HCEC 1CT (cell line): Measurements from ENCODE around the gene PIK3C2A.
"Not testable (repeated sequence)": the region's sequence is repeated elsewhere in the genome, so short reads cannot be mapped to it uniquely, and the experiment has no call there.

Source experiments
- DNase-seq: peaks from one replicate; pipeline ENCODE4 v3.0.0-alpha.2; 2017

Gene PIK3C2A, protein sequence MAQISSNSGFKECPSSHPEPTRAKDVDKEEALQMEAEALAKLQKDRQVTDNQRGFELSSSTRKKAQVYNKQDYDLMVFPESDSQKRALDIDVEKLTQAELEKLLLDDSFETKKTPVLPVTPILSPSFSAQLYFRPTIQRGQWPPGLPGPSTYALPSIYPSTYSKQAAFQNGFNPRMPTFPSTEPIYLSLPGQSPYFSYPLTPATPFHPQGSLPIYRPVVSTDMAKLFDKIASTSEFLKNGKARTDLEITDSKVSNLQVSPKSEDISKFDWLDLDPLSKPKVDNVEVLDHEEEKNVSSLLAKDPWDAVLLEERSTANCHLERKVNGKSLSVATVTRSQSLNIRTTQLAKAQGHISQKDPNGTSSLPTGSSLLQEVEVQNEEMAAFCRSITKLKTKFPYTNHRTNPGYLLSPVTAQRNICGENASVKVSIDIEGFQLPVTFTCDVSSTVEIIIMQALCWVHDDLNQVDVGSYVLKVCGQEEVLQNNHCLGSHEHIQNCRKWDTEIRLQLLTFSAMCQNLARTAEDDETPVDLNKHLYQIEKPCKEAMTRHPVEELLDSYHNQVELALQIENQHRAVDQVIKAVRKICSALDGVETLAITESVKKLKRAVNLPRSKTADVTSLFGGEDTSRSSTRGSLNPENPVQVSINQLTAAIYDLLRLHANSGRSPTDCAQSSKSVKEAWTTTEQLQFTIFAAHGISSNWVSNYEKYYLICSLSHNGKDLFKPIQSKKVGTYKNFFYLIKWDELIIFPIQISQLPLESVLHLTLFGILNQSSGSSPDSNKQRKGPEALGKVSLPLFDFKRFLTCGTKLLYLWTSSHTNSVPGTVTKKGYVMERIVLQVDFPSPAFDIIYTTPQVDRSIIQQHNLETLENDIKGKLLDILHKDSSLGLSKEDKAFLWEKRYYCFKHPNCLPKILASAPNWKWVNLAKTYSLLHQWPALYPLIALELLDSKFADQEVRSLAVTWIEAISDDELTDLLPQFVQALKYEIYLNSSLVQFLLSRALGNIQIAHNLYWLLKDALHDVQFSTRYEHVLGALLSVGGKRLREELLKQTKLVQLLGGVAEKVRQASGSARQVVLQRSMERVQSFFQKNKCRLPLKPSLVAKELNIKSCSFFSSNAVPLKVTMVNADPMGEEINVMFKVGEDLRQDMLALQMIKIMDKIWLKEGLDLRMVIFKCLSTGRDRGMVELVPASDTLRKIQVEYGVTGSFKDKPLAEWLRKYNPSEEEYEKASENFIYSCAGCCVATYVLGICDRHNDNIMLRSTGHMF (N-terminal part only)

DNA sequence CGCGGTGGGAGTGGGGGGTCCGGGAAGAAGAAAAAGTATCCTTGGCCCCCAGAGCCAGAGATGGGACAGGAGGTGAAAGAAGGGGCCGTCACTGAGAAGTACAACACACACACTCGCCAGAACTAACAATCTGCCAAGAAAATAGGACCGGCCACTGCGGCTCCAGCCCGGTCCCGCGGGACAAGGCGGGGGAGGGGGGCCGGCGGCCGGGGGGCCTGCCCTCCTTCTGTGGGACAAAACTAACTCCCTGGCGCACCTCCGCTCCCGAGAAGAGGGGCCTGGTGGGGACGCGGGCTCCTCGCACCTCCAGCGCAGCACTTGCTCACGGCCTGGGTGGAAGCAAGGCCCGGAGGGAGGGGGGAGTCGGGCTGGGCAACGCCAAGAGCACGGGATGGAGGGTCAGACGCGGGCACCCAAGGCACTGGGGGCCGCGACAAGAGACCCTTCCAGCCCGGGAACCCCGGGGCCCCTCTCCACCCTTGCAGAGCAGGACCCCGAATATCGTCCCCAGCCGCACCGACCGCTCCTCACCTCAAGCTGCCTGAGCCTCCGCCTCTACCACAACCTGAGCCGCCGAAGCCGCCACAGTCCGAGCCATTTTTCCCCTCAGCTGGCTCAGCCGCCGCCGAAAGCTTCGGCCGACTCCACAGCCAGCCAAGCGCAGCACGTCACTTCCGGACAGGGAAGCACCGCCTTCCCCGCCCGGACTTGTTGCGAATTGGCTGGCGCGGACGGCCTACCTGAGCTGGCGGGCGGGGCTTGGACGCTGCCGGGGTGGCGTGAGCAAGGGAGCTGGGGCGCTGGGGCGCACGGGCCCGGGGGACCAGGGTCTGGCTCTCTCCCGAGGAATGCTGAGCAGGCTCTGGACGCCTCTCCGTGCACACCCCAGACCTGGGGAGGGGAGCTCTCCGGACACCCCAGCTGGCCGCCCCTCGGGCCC lies at the start of gene PIK3C2A:
PIK3C2A (minus strand) TSS at position 670 of the 940 bp plus-strand sequence. CDS start 38,245 bp downstream, outside the sequence.
- peak; percentile 93 for DNase-seq

DNA sequence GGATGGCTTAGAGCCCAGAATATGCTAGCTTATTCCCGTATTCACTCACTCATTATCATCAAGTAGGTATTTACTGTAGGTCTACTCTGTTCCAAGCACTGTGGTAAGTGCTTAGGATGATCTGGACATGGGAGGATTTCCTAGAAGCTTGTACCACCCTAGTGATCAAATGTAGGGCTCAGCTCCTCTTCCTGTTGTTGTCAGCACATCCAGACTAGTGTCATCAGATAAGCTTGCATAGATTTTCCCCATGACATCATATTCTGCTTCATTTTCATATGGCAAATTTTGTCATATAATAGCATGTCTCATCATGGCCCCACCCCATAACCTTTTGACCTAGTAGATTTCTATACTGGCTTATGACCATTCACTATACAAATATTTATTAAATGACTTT lies 49.4 kb upstream of the PIK3C2A start:
- peak; percentile 76 for DNase-seq

DNA sequence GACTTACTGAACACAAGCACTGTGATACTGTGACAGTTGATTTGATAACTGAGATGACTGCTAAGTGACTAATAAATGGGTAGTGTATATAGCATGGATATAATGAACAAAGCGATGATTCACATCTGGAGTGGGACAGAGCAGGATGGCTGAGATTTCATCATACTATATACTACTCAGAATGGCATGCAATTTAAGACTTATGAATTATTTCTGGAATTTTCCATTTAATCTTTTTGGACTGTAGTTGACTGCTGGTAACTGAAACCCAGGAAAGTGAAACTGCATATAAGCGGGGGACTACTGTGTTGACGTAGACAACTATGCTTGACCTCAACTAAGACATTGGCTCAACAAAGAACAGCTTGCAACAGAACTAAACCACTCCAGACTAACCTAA lies 48.7 kb upstream of the PIK3C2A start:
- peak; percentile 98 for DNase-seq

DNA sequence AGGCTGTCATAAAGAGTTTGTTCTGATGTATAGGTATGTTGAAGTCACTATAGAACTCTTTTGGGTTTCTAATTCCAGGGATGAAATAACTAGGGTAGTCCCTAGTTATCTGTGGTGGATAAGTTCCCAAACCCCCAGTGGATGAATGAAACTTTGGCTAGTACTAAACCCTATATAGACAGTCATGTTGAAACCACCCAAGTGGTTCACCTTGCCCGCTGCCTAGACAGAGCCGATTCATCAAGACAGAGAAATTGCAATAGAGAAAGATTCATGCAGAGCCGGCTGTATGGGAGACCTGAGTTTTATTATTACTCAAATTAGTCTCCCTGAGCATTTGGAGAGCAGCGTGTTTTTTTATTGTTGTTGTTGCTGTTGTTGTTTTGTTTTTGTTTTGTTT lies 44.9 kb upstream of the PIK3C2A start:
- DNase-seq = no peak

DNA sequence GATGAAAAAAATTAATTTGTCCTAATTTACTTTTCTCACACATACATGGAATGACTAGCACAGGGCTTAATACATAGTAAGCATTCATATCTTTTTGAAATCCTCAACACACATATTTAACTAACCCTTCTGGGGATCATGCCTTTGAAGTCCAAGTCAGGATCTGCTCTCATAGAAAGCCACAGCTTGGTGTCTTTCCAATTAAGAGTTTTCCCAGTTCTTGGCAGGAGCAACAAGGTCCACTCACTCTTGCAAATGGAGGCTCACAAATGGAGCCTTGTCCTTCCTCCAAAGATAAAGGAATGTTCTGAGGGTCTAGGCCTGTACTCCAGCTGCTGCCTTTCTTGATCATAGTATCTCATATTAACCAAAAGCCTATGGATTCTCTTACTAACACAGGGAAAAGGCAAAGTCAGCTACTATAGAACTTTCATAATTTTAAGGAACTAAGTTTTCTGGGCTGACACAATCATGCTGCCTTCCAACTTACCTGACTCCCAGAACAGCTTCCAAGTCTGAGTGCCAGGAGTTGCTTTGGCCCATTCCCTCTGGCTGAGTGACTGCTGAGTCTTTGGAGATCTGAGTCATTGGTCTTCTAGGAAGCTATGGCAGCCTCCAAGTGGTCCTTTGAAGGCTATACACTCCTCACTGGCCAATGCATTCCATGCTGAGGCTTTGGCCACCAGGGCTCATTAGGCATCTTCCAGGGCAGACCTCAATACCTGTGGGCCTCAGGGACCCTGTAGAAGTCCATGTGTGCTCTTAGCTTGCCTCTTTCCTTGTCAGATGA lies 43.0 kb upstream of the PIK3C2A start:
- no peak for DNase-seq

DNA sequence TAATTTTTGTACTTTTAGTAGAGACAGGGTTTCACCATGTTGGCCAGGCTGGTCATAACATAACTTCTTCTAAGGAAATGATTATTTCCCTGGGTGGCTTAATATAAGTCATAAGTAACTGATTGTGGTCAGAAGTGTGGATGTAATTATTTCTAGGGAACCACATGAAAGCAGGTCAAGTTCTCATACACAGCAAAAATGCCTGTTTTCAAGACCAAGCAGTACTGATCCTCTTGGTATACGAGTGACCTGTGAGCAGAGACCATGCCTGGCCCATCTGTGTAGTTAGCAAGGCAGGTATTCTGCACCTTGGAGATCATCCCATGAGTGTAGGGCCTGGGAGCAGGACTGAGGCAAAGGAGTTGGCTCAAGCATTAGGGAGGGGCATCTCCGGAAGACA lies 36.3 kb upstream of the PIK3C2A start:
- no peak for DNase-seq

DNA sequence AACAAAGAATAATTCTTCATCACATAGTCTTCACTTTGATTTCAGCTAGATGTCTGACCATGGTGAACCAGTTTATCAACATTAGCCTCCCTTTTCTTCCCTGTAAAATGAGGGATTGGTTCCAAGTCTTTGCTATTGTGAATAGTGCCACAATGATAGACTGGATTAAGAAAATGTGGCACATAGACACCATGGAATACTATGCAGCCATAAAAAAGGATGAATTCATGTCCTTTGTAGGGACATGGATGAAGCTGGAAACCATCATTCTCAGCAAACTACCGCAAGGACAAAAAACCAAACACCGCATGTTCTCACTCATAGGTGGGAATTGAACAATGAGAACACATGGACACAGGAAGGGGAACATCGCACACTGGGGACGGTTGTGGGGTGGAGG lies 35.2 kb upstream of the PIK3C2A start:
- not testable (repeated sequence) for DNase-seq

DNA sequence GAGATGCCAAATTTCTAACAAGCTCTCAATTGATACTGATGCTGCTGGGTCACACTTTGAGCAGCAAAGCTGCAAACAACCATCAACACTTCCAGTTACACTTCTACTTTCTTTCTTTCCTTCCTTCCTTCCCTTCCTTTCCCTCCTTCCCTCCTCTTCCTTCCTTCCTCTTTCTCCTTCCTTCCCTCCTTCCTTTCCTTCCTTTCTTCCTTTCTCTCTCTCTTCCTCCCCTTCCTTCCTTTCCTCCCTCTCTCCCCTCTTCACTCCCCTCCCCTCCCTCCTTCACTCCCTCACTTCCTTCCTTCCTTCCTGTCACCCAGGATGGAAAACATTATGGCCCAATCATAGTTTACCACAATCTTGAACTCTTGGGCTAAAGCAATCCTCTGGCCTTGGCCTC lies 33.0 kb upstream of the PIK3C2A start:
- no peak for DNase-seq

DNA sequence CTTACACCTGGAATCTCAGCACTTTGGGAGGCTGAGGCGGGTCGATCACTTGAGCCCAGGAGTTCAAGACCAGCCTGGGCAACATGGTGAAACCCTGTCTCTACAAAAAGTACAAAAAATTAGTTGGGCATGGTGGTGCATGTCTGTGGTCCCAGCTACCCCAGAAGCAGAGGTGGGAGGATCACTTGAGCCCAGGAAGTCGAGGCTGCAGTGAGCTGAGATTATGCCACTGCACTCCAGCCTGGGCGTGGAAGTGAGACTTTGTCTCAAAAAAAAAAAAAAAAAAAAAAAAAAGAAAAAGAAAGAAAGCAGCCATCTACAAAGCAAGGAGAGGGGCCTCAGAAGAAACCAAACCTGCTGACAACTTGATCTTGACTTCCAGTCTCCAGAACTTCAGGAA lies 32.1 kb upstream of the PIK3C2A start:
- not testable (repeated sequence) for DNase-seq

DNA sequence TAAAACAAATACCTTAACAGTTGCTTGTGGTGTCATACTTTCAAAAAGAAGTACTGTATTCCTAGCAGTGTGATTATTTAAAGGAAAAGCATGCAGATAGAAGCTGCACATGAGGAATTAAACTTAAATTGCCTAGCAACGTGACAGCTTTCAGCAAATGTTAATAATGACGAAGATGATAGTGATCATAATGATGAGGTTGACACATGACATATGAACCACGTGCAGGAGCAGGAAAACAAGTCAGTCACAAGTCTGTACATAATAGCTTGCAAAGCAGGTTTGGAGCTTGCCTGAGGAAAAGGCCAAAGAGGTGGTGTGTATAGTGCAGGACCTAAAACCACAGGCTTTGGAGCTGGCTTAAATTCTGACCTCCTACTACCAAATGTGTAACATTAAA lies 30.6 kb upstream of the PIK3C2A start:
- DNase-seq = no peak

DNA sequence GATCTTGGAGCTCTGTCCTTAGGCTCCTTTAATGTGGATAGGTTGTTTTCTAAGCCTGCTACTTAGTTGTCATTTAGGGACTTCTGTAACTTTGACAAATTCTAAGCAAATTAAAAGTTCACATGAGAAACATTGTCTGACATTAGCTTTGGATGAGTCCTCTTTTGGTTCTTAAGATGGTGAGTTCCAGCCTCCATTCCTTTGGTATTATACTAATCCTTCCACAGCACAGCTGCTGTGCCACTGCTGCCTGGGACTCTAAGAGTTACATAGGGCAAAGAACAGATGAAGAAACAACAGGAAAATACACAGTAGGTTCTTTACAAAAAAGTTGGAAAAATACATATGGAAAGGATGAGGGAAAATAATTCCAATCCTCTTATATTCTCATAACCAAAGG lies 25.3 kb upstream of the PIK3C2A start:
- DNase-seq = no peak

DNA sequence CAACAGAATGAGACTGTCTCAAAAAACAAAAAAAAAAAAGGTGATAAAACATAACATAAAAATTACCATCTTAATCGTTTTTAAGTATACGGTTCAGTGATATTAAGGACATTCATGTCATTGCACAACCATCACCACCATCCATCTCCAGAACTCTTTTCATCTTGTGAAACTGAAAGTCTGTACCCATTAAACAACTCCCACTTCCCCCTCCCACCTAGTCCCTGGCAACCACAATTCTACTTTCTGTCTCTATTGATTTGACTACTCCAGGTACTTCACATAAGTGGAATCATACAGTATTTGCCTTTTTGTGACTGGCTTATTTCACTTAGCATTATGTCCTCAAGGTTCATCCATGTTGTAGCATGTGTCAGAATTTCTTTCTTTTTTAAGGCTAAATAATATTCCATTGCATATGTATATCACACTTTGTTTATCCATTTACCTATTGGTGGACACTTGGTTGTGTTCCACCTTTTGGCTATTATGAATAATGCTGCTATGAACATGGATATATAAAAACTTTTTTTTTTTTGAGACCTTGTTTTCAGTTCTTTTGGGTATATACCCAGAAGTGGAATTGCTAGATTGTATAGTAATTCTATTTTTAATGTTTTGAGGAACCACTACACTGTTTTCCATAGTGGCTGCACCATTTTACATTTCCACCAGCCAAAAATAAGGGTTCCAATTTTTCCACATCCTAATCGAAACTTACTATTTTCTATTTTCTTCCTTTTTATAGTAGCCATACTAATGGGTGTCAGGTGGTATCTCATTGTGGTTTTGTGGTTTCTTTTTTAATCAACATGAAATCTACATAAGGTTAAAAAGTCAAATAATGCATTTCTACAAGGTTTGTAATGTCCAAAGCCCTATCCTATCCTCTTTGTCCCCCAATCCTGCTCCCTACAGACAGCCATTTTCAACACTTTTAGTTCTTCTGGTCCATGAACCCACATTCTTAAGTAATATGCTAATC lies 23.4 kb upstream of the PIK3C2A start:
- DNase-seq = no peak

DNA sequence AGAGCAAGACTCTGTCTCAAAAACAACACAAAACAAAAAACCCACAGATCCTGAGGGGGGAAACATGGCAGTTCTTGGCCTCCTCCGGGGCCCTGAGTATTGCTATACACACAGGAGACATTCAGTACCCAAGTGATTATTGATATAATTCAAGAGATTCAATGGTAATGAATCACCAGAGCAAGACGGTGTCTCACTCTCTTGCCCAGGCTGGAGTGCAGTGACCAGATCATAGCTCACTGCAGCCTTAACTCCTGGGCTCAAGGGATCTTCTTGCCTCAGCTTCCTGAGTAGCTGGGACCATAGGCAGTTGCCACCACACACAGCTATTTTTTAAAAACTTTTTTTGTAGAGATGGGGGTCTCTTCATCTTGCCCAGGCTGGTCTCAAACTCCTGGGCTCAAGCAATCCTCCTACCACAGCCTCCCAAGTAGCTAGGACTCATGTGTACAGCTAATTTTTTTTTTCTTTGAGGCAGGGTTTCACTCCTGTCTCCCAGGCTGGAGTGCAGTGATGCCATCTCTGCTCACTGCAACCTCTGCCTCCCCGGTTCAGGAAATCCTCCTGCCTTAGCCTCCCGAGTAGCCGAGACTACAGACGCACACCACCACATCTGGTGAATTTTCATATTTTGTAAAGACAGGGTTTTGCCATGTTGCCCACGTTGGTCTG lies 21.8 kb upstream of the PIK3C2A start:
- DNase-seq = no peak

DNA sequence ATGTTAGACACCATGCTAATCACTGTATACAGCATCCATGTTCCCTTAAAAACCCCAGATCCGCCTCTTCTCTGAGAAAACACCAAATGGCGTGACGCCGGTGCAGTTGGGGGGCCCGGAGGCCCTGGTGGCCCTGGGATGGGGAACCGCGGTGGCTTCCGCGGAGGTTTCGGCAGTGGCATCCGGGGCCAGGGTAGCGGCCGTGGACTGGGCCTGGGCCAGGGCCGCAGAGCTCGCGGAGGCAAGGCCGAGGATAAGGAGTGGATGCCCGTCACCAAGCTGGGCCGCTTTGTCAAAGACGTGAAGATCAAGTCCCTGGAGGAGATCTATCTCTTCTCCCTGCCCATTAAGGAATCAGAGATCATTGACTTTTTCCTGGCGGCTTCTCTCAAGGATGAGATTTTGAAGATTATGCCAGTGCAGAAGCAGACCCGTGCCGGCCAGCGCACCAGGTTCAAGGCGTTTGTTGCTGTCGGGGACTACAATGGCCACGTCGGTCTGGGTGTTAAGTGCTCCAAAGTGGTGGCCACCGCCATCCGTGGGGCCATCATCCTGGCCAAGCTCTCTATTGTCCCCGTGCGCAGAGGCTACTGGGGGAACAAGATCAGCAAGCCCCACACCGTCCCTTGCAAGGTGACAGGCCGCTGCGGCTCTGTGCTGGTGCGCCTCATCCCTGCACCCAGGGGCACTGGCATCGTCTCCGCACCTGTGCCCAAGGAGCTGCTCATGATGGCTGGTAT lies 20.6 kb upstream of the PIK3C2A start:
- DNase-seq = not testable (repeated sequence)

DNA sequence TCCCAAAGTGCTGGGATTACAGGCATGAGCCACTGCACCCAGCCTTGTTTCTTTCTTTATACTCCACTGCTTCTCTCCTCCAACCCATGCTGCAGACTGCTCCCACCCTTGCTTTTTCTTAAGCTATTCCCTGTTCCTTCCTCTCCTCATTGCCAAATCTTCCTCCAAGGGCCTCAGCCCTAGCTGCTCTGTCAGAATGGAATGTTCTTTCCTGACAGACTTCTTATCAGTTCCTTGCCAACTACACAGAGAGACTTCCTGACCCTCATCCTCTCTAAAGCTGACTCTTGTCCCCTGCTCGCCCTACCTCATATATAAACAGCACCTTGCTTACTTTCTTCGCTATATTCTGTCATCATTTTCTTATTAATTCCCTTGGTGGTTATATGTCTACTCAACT lies 16.9 kb upstream of the PIK3C2A start:
- no peak for DNase-seq

DNA sequence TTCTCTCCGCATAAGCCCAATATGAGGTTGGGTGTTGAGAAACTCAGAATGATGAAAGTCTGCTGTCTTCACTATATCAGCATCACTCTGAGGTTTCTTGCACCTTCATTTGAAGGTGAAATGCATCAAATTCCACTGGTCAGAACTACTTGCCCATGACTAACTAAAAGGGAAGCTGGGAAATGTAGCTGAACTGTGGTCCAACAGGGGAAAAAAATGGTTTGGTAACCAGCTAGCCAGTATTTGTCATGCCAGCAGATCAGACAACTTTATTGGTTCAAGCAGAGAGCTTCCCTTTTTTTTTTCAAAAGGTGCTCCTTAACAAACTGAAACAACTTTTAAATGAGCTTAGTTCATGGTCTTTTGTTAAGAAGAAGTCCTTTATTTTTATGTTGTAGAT lies 14.2 kb upstream of the PIK3C2A start:
- peak; percentile 9 for DNase-seq

DNA sequence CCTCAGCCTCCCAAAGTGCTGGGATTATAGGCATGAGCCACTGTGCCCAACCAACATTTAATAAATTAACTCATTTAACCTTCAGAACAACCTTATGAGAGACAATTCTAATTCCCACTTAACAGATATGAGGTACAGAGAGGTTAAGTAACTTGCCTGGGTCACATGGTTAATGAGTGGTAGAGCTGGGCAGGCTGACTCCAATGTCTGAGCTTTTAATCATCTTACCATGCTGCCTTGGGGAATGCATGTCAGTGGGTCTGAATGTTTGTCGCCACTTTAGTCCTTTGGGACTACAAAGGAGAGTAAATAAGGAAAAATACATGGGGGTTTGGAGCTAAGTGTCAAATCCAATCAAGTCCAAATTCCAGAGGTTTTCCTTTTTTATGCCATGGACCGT lies 11.2 kb upstream of the PIK3C2A start:
- peak; percentile 16 for DNase-seq

DNA sequence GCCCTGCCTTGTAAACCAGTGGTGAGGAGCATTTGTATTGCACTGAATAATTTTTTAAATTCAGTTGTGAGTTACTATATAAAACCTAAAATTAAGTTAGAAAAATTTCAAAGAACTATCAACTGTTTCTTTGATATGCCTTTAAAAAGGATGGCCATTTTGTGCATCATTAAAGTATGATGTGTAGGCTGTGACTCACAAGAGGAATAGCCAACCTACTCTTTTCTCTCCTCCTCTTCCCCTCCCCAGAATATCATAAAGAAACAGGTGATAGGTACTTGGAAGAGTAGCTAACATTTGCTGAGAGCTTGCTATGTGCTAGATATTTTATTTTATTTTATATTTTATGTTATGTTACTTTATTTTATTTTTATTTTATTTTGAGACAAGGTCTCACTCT lies 10.6 kb upstream of the PIK3C2A start:
- DNase-seq = no peak

DNA sequence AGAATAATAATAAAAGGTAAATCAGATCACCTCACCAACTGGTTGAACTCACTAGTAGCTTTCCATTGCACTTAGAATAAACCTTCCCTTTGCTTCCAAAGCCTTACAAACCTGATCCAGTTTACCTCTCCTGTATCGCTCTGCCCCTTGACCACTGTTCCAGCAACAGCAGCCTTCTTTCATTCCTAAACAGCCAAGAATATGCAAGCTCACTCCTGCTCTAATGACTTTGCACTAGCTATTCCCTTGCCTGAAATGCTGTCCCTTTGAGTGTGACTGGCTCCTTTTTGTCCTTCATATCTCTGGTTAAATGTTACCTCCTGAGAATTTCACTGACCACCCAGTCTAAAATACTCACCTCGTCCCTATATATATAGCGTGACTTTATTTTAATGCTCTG lies 9.6 kb upstream of the PIK3C2A start:
- DNase-seq = no peak
